Activated CD8-positive, alpha-beta memory T cell treated with anti-CD3 and anti-CD28 coated beads, Interleukin-2, amount 50 U/mL, for 1 hour (primary cell): ENCODE results near the gene IMPA2.

ENCODE experiments used
- DNase-seq: peaks from one replicate; pipeline ENCODE4 v3.0.0-alpha.2; 2020; ENCODE audit errors: extremely low read depth

Gene IMPA2

DNA sequence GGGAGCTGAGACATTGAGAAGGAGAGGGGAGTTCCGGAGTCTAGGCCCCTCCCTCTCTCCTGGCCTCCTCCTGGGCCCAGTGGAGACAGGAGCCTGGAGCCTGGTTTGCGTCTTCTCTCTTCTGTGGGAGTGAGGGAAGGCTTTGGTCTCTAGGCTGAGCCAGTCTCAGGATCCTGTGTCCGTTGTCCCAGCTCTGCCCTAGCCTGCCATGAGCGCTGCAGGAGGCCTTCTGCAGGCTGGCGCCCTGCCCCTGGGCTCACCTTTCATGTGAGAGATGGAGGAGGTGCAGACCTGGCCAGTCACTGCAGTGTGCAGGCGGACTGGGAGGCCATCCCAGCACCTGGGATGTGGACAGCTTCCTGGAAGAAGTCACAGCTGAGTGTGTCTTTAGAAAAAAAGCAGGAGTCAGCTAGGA lies 8.7 kb downstream of the IMPA2 start:
- DNase-seq, result no peak

DNA sequence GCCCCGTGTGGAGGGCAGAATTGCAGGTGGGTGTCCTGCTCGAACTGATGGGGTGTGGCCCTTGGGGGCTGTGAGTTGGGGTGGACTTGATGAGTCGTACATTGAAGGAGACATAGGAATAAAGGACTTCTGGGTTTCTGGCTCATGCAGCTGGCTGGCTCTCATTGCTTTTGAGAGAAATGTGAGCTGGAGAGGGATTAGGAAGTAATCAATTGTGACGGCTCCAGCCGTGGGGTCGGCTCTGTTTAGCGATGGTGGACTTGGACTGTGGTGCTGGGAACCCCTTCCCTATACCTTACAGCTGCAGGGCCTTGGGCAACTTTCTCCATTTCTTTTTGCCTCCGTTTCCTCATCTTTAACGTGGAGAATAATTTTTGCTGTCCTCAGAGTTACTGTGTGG lies 9.2 kb downstream of the IMPA2 start:
- DNase-seq, result no peak

DNA sequence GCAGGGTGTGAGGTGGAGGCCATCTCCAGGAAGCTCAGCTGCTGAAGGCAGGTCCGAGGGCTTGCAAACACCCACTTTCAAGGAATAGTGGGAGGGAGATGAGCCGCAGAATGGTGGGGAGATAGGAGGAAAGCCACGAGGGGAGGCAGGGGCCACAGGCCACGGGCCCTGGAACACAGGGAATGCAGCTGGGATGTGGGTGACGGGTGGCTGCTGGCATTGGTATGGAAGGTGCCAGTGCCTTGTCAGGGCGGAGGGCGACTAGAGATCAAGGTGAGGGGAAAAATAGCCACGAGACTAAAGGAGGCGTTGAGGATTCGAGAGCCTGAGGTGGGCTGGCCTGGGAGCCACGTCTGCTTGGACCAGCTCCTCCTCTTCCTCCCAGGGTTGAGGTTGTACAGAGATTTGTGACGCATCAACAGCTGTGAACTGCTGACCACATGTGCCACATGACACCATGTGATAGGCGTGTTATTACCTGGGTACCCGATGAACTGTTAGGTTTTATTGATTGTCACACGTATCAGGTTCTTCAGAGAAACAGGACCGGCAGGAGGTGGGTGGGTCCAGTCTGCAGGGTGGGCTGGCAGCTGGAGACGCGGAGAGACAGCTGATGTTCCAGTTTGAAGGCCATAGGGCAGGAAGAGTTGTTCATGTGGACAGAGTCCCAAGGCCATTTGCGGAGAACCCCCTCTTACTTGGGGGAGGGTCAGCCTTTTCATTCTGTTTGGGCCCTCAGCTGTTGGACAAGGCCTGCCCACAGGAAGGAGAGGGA lies 9.9 kb downstream of the IMPA2 start:
- no peak for DNase-seq

DNA sequence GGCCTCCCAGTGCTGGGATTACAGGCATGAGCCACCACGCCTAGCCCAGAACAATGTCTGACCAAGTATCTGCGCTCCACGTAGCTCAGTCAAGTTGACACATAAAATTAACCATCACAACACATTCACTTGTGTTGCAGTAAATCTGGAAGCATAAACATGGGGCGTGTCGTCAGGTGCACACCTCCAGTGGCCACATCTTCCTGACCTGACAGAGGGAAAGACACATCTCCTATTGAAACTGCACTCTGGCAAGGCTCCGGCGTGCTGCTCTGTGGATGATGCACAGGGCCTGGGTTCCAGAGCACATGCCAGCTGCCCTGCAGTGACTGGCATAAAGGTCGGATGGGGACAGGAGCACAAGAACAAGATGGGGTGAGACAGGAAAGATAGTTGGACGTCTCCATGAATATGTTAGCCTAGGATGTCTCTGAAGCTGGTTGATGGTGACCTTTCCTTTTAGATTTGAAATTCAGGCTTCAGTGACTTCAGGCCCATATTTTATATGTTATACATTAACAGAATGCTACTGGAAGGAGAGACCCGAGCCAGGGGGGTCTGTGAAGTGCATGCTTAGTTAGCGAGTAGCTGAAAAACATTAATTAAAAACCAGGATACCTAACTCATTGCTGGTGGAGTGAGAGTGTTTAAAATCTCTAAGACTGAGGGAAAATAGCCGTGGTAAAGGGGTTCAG lies 10.9 kb downstream of the IMPA2 start:
- no peak for DNase-seq

DNA sequence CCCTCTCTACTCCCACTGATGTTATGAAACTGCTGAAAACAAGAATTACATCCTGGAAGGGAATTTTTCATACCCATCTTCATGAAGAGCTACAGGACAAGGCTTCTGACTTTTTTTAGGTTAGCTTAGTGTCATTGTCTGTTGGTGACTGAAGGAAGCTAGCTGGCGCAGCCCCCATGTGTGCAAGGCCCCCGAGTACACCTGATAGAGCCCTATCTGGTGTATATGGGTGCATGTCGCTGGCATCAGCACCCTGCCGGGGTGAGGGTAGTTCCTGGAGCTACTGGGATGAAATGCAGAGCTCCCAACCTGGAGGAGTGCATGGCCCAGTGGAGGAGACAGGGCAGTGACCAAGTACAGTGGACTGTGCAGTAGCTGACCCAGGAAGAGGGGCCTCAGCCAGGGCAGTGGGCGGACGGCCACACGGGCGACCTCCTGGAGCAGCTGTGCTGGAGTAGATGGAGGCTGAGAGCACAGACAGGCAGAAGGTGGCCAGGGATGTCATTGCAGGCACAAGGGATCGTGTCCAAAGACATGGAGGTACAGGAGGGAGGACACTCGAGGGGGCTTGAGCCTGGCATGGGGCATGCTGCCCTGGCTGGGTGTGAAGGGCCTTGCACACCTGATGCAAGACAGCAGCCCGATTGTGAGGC lies 12.1 kb downstream of the IMPA2 start:
- DNase-seq, result no peak

DNA sequence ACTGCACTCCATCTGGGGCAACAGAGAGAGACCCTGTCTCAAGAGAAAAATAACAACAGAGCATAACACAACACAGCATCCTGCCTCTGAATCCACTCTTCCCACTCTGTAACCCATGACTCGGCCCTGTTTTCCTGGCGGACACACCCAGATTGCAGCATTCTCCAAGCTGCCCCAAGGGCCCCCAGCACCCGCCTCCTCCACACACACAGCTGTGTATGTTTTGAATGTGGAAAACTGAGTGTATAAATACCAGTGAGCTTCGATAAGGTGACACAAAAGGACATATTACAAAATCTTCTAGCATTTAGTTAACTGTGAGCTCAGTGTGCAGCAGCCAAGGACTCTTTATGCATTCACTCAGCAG lies 13.0 kb downstream of the IMPA2 start:
- DNase-seq, result no peak

DNA sequence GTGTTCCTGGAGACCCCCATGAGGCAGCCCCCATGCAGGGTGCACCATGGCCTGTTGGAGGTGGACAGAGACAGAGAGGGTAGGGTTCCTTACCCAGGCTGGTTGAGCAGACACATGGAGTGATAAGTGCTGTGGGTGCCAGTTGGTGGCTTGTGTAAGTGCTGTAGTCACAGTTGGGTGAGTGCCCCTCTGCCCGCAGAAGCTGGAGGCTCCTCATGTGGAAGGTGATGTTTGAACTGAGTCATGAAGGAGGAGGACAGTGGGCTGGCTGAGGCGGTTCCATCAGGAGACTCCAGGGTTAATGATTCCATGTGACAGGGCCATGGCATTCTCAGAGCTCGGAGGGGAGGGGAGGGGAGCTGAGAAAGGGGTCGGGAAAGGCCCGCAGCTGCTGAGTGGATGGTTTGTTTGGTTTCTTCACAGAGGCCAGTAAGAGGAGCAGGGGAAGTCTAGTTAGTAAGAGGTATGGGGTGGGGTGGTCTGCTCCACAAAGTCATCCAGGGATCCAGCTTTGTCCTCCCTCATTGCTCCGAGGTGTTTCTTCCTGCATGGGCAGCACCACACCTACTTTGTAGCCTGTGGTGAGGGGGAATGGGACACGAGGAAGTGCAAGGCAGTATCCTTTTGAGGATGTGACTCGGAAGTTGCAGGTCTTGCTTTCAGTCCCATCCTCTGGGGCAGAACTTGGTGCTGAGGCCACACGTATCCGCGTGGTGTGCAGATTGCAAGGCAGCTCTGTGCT lies 13.6 kb downstream of the IMPA2 start:
- no peak for DNase-seq

DNA sequence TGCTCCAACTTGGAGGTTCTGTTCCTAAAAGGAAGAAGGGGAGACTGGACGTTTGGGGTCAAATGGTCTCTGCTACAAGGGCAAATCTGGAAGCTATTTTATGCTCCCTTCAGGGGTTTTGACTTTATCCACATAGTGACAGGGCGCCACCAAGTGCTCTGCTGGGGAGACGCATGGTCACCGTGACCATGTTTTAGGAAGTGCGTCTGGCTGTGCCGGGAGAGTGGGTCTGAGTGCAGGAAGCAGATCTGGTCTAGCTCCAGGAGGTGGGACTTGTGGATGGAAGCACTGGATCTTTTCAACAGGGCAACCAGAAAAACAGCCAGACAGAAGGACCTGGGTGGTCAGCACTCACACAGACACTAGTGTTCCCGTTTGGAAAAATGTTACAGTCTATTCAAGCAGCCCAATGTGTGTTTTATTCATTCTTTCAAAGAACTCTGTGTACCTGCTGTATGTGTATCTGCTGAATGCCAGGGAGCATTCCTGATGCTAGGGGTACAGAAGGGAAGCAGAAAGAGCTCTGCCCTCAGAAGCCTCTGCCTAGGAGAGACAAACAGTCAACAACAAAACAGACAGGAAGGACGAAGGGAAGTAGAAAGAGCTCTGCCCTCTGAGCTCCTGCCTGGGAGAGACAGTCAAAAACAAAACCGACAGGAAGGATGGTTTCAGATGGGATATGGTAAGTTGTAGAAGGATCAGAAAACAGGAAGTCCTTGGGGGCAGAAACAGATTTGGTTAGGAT lies 14.3 kb downstream of the IMPA2 start:
- DNase-seq, result no peak

DNA sequence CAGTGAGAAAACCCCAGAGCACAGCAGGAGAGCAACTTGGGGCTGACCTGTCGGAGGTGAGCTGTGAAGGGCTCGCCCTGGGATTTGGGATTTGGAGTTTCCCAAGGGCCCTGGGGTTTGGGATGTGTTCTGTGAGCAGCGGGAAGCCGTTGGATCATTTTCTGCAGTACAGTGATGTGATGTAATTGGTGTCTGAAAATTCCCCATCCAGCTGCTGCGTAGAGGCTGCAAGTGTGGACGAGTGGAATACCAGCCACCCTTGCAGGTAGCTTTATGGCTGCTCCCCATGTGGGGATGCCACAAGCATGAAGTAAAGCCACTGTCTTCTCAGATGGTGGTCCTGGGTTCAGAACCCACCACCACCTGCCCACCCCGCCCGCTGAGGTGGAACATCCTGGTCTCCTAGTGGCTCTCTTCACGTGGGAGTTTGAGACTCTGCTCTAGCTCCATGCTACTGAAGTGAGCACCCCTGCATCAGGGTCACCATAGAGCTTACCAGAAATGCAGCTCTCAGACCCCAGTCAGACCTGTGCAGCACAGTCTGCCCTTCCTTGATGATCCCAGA lies 15.0 kb downstream of the IMPA2 start:
- no peak for DNase-seq

DNA sequence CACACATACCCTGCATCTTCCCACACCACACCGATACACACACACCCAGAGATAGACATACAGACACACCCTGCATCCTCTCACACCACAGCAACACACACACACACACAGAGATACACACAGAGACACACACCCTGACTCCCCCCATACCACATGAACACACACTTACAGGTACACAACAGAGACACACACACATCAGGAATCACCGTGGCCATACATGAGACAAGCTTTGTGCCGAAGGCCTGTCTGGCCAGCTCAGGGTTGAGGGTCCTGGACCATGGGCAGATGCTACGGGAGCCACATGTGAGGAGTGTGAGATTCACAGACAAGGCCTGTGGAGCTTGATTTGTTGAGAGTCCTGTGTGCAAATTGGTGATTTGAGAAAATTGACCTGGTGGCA lies 15.6 kb downstream of the IMPA2 start:
- DNase-seq, result no peak

DNA sequence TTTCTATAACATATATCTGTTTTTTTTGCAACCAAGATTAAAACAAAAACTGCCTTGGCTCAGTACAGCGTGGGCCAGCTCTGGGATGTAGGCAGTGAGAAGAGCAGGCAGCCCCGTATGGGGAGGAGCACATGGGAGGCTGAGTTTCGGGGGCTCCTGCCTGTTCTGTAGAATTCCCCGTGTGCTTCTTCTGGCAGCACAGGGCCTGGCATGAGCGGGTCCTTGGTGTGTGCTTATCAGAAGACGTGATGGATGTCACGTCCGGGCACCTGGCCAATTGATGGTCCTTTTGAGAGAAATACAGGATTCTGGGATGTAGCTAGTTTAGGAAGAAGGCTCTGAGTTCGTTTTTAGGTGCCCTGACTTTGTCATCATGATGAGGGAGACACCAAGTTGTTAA lies 16.2 kb downstream of the IMPA2 start:
- DNase-seq, result no peak

DNA sequence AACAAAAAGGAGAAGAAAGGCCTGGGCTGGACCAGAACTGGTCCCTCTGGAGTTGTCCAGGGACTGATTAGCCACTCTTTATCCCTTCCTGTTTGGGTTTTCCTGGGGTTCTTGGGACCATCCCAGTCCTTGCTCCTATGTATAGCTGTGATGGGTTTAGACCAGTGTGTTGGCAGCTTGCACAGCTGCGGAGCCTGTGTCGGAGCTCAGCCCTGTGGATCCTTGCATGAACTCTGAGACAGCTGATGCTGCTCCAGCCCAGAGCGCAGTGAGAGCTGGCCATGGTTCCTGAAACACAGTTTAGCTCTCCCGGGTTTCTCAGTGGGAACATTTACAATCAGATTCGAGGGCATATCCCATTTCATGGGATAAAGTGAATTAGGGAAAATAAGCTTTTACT lies 16.9 kb downstream of the IMPA2 start:
- DNase-seq, result no peak

DNA sequence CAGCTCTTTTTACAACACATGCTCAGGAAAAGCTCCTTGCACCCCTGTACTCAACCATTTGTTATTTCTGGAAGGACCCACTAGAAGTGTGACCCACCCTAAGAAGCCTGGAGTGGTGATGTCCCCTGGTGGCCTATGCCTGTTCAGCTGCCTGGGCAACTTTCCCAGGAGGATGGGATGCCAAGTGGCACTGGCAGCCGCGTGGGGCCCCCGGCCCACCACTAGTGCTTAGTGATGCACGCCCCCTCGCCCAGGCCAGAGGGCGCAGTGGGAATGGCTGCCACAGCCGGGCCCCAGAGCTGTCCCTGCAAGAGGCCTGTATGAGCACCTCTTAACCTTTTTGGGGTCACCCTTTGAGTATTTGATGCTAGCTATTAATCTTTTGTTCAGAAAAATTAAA lies 18.1 kb downstream of the IMPA2 start:
- no peak for DNase-seq

DNA sequence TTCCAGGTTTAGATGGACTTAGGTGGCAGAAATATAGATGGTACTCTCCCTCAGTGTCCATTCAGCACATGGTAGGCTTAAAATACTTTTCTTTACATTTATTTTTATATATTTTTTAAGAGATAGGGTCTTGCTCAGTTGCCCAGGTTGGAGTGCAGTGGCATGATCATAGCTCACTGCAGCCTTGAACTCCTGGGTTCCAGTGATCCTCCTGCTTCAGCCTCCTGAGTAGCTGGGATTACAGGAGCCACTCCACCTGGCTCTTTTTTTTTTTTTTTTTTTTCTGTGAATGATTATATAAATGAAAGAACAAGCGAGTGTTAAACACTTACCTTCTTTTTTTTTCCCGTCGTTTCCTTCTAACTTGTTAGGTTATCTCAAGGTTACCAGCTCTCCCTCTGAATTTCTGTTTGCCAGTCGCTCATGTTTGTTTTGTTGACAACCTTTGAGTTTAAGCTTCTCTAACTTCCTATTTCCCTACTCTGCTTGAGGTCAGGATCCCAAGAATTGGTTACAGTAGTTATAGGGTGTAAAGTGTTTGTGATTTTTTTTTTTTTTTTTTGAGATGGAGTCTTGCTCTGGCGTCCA lies 18.9 kb downstream of the IMPA2 start:
- no peak for DNase-seq

DNA sequence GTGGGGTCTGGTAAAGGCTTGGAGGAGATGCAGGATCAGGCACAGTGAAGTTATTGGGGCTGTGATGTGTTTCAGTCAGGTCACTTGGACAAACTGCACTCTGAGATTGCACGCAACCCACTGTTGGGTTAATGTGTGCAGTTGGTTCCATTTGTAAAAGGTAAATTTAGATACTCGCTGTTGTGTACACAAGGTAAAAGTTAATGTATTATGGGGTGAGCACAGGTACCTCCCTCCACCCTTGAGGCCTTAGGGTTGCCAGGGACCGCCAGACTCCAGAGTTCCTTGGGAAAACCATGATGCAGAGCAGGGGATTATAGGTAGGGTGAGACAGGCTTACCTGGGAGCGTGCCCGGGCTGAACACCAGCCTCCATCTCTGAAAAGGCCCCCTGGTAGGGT lies 20.1 kb downstream of the IMPA2 start:
- DNase-seq, result no peak

DNA sequence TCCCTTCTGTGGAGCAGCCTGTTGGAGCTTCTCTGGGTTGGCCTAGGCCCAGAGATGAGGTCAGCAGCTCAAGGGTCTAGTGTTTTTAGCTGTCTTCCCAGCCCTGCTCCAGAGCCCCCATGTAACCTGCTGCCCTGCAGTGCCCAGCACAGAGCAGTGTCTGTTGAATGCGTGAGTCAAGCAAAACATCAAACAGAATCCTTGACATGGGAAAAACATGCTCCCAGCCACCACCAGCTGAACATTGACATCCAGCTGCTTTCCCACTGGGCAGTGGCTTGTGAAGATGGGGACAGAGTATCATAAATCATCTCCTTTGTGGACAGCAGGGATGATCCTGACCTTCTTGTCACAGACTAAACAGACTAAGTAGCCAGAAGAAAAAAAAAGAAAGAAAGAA lies 22.6 kb downstream of the IMPA2 start:
- DNase-seq, result no peak

DNA sequence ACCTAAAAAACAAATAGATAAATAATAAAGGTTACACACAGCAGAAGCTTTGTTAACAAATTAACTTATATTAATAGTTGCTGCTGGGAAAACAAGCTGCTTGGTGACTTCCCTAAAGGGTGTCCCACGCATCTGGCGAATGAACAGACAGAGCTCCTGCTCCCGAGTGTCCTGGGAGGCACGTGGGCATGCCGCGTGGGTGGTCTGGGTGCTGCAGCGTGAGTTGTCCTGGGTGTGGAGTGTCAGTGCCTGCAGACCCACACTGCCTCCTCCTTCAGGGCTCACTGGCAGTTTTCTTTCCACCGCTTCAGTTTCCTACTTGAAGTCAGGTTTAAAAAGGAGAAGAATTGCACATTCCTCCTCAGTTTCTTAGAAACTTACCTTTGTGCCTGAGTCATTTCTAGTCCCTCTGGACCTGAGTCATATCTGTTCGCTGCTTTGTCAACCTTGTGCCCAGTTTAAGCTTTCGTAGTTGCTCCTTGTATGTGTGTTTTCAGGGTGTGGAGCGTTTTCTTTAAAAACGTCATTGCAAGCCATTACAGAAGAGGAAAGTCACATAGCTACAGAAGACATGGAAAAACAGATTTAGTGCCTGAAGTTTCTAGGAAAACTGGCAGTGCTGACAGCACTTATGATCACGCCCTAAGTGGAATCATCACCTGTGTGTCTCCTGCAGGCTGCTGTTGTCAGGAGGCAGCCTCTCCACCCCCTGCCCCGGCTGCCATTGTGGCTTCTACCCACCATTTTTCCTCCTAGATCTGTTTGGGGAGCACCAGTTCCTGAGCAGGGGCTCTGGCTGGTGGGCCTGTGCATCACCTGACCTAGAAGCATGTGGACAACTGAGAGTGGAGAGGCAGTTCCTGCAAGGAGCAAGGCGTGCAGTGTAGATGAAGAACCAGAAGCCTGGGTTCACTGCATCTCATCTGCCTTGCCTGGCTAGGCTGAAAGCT lies 24.5 kb downstream of the IMPA2 start:
- no peak for DNase-seq

DNA sequence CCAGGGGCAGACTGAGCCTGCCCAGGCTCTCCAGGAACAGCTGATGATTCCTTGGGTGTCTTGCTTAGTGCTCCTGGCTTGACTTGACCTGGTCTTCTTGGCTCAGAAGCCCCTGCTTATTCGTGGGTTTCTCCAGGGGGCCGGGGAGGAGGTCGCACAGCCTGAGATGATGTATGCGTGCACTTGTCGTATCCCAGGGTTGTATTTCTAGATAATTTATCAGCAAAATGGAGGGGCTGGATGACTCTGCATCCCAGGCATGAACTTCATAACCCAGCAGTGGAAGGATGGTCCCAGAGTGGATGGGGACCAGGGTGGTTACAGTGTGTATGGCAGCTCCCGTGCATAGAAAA lies 25.2 kb downstream of the IMPA2 start:
- no peak for DNase-seq

DNA sequence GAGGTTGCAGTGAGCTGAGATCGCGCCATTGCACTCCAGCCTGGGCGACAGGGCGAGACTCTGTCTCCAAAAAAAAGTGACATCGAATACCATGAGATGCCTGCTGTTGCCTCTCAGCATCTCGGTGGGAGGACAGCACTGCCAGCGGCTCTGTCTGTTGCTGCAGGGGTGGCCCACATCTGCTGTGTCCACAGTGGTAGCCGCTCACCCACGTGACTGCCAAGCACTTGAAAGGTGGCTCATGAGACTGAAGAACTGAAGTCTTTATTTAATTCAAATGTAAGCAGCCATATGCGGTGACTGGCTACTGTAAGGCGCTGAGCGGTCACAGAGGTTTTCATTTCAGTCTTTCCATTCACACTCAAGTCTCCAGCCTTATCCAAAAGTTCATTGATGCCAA lies 25.8 kb downstream of the IMPA2 start:
- no peak for DNase-seq

DNA sequence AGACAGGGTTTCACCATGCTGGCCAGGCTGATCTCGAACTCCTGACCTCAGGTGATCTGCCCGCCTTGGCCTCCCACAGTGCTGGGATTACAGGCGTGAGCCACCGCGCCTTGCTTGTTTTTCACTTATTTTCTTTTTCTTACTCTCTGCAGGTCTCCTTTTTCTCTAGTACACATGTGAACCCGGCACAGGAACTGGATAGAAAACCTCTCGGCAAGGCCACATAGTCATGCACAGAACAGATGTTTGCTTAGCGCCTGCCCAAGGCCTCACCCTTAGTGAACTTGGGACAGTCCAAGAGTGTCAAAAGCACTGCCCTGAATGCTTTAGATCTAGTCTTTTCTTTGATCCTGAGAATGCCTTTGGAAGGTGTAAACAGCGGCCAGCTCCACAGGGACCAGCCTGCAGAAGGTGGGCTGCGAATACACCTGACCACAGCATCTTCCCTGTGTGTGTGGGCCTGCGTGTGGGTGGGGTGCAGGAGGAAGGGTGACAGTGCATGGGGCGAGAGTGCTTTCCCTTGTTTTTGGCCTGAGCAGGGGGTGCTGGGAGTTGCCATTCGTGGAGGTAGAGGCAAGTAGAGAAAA lies 27.0 kb downstream of the IMPA2 start:
- no peak for DNase-seq
